OCI-LY7 (cell line): ENCODE measurements around the gene DHPS. TPM values are rescaled to one million over a fixed set of nuclear protein-coding genes. Genes with fewer than 3 reads are reported as not detected.
A peak's percentile ranks its signal among the peaks of the same experiment; 100 is the strongest.

Source experiments
- BruUV-seq: library from RNA; stranded (reverse); fragments of 400-500 nt; replicated peaks from 2 replicates; lab custom pipeline; 2021; lab: Mats Ljungman, UMichigan
- CTCF ChIA-PET: fragments of 300-600 bp; sonication (Branson Sonifier 250); formaldehyde crosslinking; loops from one replicate; lab custom pipeline; 2022; ENCODE audit warnings: antibody characterized with exemption; ENCODE audit not compliant: unreplicated experiment; lab: Charles Lee
- POLR2A ChIA-PET: fragments of 300-600 bp; sonication (Branson Sonifier 250); formaldehyde crosslinking; loops from one replicate; lab custom pipeline; 2022; ENCODE audit warnings: antibody characterized with exemption; lab: Charles Lee
- DNase-seq: peaks from one replicate; pipeline ENCODE4 v3.0.0-alpha.2; 2015; ENCODE audit warnings: low spot score
- H2AFZ ChIP-seq: fragments of 200-600 bp; sonication (generic), shearing (Covaris generic); 2 replicates; pipeline ENCODE4 v1.6.1; 2014; ENCODE audit warnings: mild to moderate bottlenecking, antibody characterized with exemption, low read length, moderate library complexity
- H3K27ac ChIP-seq: fragments of 200-600 bp; sonication (generic); 2 replicates; pipeline ENCODE4 v1.5.1; 2014; ENCODE audit warnings: mixed run types, low read depth, mild to moderate bottlenecking, moderate library complexity, low read length, inconsistent platforms; ENCODE audit not compliant: poor library complexity, severe bottlenecking
- H3K36me3 ChIP-seq: fragments of 200-600 bp; sonication (generic); 2 replicates; pipeline ENCODE4 v1.6.1; 2014; ENCODE audit warnings: mild to moderate bottlenecking, antibody characterized with exemption, low read length, moderate library complexity, mixed read lengths; ENCODE audit not compliant: insufficient read depth
- H3K4me1 ChIP-seq: fragments of 200-600 bp; sonication (generic); 2 replicates; pipeline ENCODE4 v1.5.1; 2014; ENCODE audit warnings: mild to moderate bottlenecking, low read length; ENCODE audit not compliant: insufficient read depth, poor library complexity, severe bottlenecking
- H3K4me2 ChIP-seq: fragments of 200-600 bp; sonication (generic); 2 replicates; pipeline ENCODE4 v1.6.1; 2014; ENCODE audit warnings: mild to moderate bottlenecking, low read length
- H3K4me3 ChIP-seq: fragments of 200-600 bp; sonication (generic); 2 replicates; pipeline ENCODE4 v1.5.1; 2014; ENCODE audit warnings: mild to moderate bottlenecking, low read depth, low read length; ENCODE audit not compliant: poor library complexity, severe bottlenecking
- H3K79me2 ChIP-seq: fragments of 200-600 bp; sonication (generic); 2 replicates; pipeline ENCODE4 v1.6.1; 2016; ENCODE audit warnings: low read depth, mild to moderate bottlenecking, low read length, moderate library complexity, mixed read lengths; ENCODE audit not compliant: insufficient read depth
- H3K9me2 ChIP-seq: fragments of 200-600 bp; sonication (generic); 2 replicates; pipeline ENCODE4 v1.6.1; 2016; ENCODE audit warnings: mild to moderate bottlenecking, low read length, mixed read lengths; ENCODE audit not compliant: insufficient read depth
- H3K9me3 ChIP-seq: fragments of 200-600 bp; sonication (generic); 2 replicates; pipeline ENCODE4 v1.6.1; 2014; ENCODE audit warnings: mild to moderate bottlenecking, mixed run types, low read length, mixed read lengths
- H4K20me1 ChIP-seq: fragments of 200-600 bp; sonication (generic); 2 replicates; pipeline ENCODE4 v1.6.1; 2014; ENCODE audit warnings: mild to moderate bottlenecking, antibody characterized with exemption, low read length, moderate library complexity, mixed read lengths; ENCODE audit not compliant: insufficient read depth
- CTCF ChIP-seq: fragments of 200-600 bp; sonication (generic); conservative IDR thresholded peaks from 2 replicates; pipeline ENCODE4 v1.5.1; 2014; ENCODE audit warnings: mild to moderate bottlenecking, antibody characterized with exemption, low read length, moderate library complexity, mixed read lengths
- EZH2phosphoT487 ChIP-seq: fragments of 200-600 bp; sonication (generic); IDR thresholded peaks from 2 replicates; pipeline ENCODE4 v1.6.1; 2018; ENCODE audit warnings: low read depth, borderline replicate concordance, mild to moderate bottlenecking, mixed run types, antibody characterized with exemption, low read length, moderate library complexity, mixed read lengths
- intact Hi-C: fragments of 100-400 bp; cut with micrococcal nuclease; formaldehyde crosslinking; loops from one replicate; pipeline ENCODE4 v1.10.0; 2022; ENCODE audit not compliant: unreplicated experiment
- total RNA-seq, 2 experiments: library from RNA; depleted of rRNA in 1 of 2; stranded (reverse); fragments of >200 nt in 1 of 2; shearing (Covaris generic) in 1 of 2; gene quantifications; 2 replicates each; pipeline ENCODE4 v1.2.3, GENCODE V29; 2014 to 2022

DHPS gene
- total RNA-seq, 2 experiments from 2014 or later = 101 to 102 TPM

GRCh38 chr19:12695514-12695913 lies 13.8 kb upstream of the DHPS start:
- POLR2A ChIA-PET = interaction anchor here (0.6 kb wide), 1 partner anchor 199 kb away, joined by 3 read pairs; no protein-coding TSS in a partner anchor
- BruUV-seq = no TSS peak
- Histone ChIP-seq H3K9me3 (no peaks in the 10 kb centered on the region), H4K20me1 (no peaks in the 10 kb centered on the region), H2AFZ (no peak overlapping the region), H3K79me2 (no peaks in the 10 kb centered on the region), H3K4me1 (peaks cover 13% of the 10 kb centered on the region), H3K9me2 (no peaks in the 10 kb centered on the region), H3K27ac (no peak overlapping the region), H3K36me3 (peaks cover 32% of the 10 kb centered on the region), H3K4me2 (peak overlapping the region; percentile 88), H3K4me3 (peak overlapping the region; percentile 87)
- TF ChIP-seq EZH2phosphoT487 (no peak), CTCF (no peak)
- intact Hi-C loops = no loop called here
- DNase-seq = no peak
- CTCF ChIA-PET = no interaction called here

GRCh38 chr19:12695096-12695495 lies 13.4 kb upstream of the DHPS start:
- Histone ChIP-seq H3K9me3 (no peaks in the 10 kb centered on the region), H4K20me1 (no peaks in the 10 kb centered on the region), H2AFZ (no peak overlapping the region), H3K4me1 (peaks cover 13% of the 10 kb centered on the region), H3K4me2 (peak overlapping the region; percentile 88), H3K27ac (no peak overlapping the region), H3K4me3 (no peak overlapping the region), H3K36me3 (peaks cover 29% of the 10 kb centered on the region), H3K9me2 (no peaks in the 10 kb centered on the region), H3K79me2 (no peaks in the 10 kb centered on the region)
- no peak for DNase-seq
- intact Hi-C loops = no loop called here
- CTCF ChIA-PET = no interaction called here
- POLR2A ChIA-PET = no interaction called here
- TF ChIP-seq EZH2phosphoT487 = no peak
- no peak for TF ChIP-seq CTCF
- no TSS peak for BruUV-seq

GRCh38 chr19:12694641-12695040 lies 13.0 kb upstream of the DHPS start:
- Histone ChIP-seq H3K4me1 (peaks cover 13% of the 10 kb centered on the region), H3K4me3 (no peak overlapping the region), H3K36me3 (peaks cover 25% of the 10 kb centered on the region), H2AFZ (no peak overlapping the region), H3K27ac (no peak overlapping the region), H3K4me2 (0 out of 2 replicates have a peak overlapping the region, but pooled peaks have one; percentile 88), H3K9me3 (no peaks in the 10 kb centered on the region), H3K79me2 (no peaks in the 10 kb centered on the region), H3K9me2 (no peaks in the 10 kb centered on the region), H4K20me1 (no peaks in the 10 kb centered on the region)
- ChIA-PET POLR2A (no interaction called here), CTCF (interaction anchor here (0.6 kb wide), 1 partner anchor 99 kb away, joined by 9 read pairs; no protein-coding TSS in a partner anchor)
- intact Hi-C loops = no loop called here
- TF ChIP-seq EZH2phosphoT487 (no peak), CTCF (no peak)
- no peak for DNase-seq
- BruUV-seq = no TSS peak
